ENCODE measurements around the gene KLHL9.

Gene KLHL9

GRCh38 chr9:21331676-21332402, 3.4 kb downstream of the KLHL9 start:
- no peaks in the 10 kb centered on the region for H3K9me3 Mint-ChIP-seq (ENCODE audit: low read depth)
- H3K27me3 Mint-ChIP-seq: no peaks in the 10 kb centered on the region
- peak overlapping the region; percentile 96 for H3K4me3 Mint-ChIP-seq
- peaks cover 84% of the 10 kb centered on the region for H3K4me1 Mint-ChIP-seq (ENCODE audit: low read depth)
- peak overlapping the region; percentile 68 for H3K27ac Mint-ChIP-seq
- peaks cover 17% of the 10 kb centered on the region for H3K36me3 Mint-ChIP-seq

DNA sequence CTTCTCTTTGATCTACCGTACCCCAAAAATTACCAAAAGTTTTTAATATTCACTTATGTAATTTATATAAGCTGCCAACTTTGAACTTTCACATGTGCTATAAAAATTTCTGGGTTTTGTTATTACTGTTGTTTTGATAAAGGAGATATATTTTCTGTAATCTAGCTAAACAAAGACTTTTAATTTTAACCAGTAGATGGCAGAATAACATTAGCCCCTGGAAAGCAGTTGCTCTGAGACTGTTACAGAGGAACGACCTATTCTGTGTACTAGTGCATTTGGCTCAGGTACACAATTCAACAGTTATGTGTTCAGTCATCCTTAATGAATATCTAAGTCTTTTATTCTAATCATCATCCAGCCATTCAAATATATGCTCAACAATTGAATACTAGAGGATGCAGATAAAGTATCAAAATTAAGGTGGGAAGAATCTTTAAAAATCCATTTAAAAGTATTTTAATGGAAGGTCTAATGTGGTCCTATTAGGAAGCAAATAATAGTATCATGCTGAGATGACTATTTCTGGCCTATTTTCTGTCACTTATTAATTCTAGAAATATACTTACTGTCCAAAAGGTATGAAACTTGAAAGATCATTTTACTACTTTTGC, 8.6 kb downstream of the KLHL9 start:
- Mint-ChIP-seq H3K9me3 (ENCODE audit: low read depth) (no peaks in the 10 kb centered on the region), H3K27me3 (no peaks in the 10 kb centered on the region), H3K27ac (no peak overlapping the region), H3K36me3 (peaks cover 3% of the 10 kb centered on the region), H3K4me1 (ENCODE audit: low read depth) (peaks cover 59% of the 10 kb centered on the region), H3K4me3 (no peak overlapping the region)

DNA sequence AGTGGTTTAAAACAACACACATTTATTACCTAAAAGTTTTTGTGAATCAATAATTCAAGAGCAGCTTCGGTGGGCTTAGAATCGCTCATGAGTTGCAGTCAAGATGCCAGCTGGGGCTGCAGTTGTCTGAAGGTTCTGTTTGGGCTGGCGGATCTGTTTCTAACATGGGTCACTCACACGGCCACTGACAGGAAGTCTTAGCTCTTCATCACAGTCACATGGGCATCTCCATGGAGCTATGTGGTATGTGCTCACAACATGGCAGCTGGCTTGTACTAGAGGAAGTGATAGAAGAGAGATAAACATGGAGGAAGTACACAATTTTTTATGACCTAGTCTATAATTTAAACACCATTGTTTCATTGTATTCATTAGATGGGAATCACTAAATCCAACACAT, 11.2 kb downstream of the KLHL9 start:
- H3K27me3 Mint-ChIP-seq: no peaks in the 10 kb centered on the region
- H3K4me1 Mint-ChIP-seq (ENCODE audit: low read depth): peaks cover 38% of the 10 kb centered on the region
- peaks cover 3% of the 10 kb centered on the region for H3K36me3 Mint-ChIP-seq
- no peaks in the 10 kb centered on the region for H3K9me3 Mint-ChIP-seq (ENCODE audit: low read depth)
- H3K27ac Mint-ChIP-seq: peak overlapping the region; percentile 5
- H3K4me3 Mint-ChIP-seq: no peak overlapping the region

DNA sequence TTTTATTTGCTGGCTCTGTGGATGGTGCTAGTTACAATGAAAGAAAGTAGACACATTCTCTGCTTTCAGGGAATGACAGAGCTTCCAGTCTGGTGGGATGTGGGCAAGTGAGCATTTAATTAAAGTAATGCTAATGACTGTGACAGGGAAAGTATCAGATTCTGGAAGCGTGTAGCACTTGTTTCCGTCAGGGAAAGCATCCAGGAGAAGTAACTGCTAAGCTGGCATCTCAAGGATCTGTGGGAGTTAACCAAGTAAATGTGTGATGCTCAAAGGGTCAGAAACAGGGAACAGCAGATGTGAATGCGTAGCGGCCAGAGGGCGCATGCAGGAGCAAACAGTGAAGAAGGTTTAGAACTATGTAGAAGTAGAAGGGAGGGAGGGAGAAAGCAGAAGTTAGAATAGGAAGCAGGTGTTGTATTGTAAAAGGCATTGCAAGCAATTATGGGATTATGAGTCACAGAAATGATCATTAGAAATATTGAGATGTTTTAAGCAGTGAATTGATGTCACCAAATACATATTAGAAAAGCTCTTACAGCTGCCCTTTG, 12.2 kb downstream of the KLHL9 start:
- Mint-ChIP-seq H3K27me3 (no peaks in the 10 kb centered on the region), H3K9me3 (ENCODE audit: low read depth) (no peaks in the 10 kb centered on the region), H3K4me1 (ENCODE audit: low read depth) (peaks cover 29% of the 10 kb centered on the region), H3K36me3 (peaks cover 3% of the 10 kb centered on the region), H3K4me3 (no peak overlapping the region), H3K27ac (peak overlapping the region; percentile 10)

GRCh38 chr9:21320465-21320864, 14.7 kb downstream of the KLHL9 start:
- H3K9me3 Mint-ChIP-seq (ENCODE audit: low read depth): no peaks in the 10 kb centered on the region
- no peaks in the 10 kb centered on the region for H3K27me3 Mint-ChIP-seq
- H3K4me1 Mint-ChIP-seq (ENCODE audit: low read depth): peaks cover 10% of the 10 kb centered on the region
- H3K4me3 Mint-ChIP-seq: no peak overlapping the region
- peaks cover 3% of the 10 kb centered on the region for H3K36me3 Mint-ChIP-seq
- H3K27ac Mint-ChIP-seq: no peak overlapping the region

- H3K36me3 Mint-ChIP-seq: no peaks in the 10 kb centered on the region
- peaks cover 2% of the 10 kb centered on the region for H3K4me1 Mint-ChIP-seq (ENCODE audit: low read depth)
- no peak overlapping the region for H3K4me3 Mint-ChIP-seq
- H3K27ac Mint-ChIP-seq: no peak overlapping the region
- no peaks in the 10 kb centered on the region for H3K9me3 Mint-ChIP-seq (ENCODE audit: low read depth)
- H3K27me3 Mint-ChIP-seq: no peaks in the 10 kb centered on the region
These were observed 17.0 kb downstream of the KLHL9 start for GRCh38 chr9:21317956-21318923.

- no peaks in the 10 kb centered on the region for H3K36me3 Mint-ChIP-seq
- peaks cover 2% of the 10 kb centered on the region for H3K4me1 Mint-ChIP-seq (ENCODE audit: low read depth)
- H3K27ac Mint-ChIP-seq: no peak overlapping the region
- no peaks in the 10 kb centered on the region for H3K27me3 Mint-ChIP-seq
- no peak overlapping the region for H3K4me3 Mint-ChIP-seq
- no peaks in the 10 kb centered on the region for H3K9me3 Mint-ChIP-seq (ENCODE audit: low read depth)
These were observed 18.3 kb downstream of the KLHL9 start for GRCh38 chr9:21316860-21317259.

DNA sequence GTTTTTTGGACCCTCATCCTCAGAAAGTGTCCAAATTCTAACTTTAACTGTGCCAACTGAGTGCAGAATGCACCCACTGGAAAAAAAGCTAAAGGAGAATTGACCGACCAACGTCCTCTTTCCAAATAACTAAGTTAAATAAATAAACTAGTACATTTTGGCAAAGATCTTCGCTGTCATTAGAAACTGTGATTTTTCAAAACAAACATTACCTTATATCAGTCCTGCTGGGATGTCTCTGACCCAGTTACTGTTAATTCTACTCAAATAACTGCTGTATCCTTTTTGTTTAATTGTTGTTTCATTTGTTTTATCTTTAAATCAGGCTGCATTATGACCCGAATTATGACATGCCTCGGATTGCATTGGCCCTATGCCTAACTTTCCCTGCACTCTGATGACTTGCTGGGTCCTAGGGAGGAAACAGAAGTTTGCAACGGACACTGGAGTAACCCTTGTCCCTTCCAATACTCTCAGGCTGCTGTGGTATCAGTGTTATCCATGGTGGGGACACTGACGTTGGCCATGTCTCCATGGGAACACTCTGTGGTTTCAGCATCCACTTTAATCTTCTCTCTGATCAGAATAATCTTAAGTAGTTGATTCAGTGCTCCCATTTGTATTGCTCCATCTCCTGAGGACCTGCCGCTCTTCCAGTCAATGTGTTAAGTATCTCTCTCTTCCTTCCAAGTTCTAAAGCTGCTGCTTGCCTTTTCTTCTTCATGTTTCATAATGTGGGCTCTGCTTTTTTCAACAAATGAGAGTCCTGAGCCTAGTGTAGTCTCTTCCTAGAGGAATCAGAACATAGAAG, 19.0 kb downstream of the KLHL9 start:
- Mint-ChIP-seq H3K36me3 (no peaks in the 10 kb centered on the region), H3K27ac (no peak overlapping the region), H3K9me3 (ENCODE audit: low read depth) (no peaks in the 10 kb centered on the region), H3K4me1 (ENCODE audit: low read depth) (peaks cover 2% of the 10 kb centered on the region), H3K27me3 (no peaks in the 10 kb centered on the region), H3K4me3 (no peak overlapping the region)

- Mint-ChIP-seq H3K4me3 (no peak overlapping the region), H3K36me3 (peaks cover 2% of the 10 kb centered on the region)
These were observed 21.1 kb downstream of the KLHL9 start for GRCh38 chr9:21314152-21314551.

DNA sequence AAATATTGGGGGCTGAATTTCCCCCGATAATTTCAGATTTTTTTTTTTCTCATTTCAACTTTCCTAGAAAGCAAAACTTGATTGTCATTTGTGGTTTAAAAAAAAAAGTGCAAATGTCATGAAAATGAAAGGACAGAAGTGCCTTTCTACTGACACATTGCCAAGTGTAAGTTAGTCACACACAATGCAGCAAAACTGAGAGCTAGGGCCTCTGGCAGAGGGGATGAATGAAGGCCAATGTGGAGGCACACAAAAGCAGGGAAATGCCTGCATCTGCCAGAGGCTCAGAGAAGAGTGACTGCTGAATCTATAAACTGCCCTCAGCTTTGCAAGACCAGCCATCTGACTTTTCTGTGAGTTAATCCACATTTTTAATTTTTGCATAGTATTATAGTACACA, 23.3 kb downstream of the KLHL9 start:
- no peak overlapping the region for H3K27ac Mint-ChIP-seq
- peaks cover 2% of the 10 kb centered on the region for H3K36me3 Mint-ChIP-seq
- no peaks in the 10 kb centered on the region for H3K4me1 Mint-ChIP-seq (ENCODE audit: low read depth)
- H3K9me3 Mint-ChIP-seq (ENCODE audit: low read depth): no peaks in the 10 kb centered on the region
- no peak overlapping the region for H3K4me3 Mint-ChIP-seq
- peaks cover 4% of the 10 kb centered on the region for H3K27me3 Mint-ChIP-seq

More at GRCh38 chr9:21314152-21314551, 21.1 kb downstream of the KLHL9 start:
- no peak overlapping the region for H3K27ac Mint-ChIP-seq
- H3K27me3 Mint-ChIP-seq: peaks cover 3% of the 10 kb centered on the region
- H3K4me1 Mint-ChIP-seq (ENCODE audit: low read depth): no peaks in the 10 kb centered on the region
- no peaks in the 10 kb centered on the region for H3K9me3 Mint-ChIP-seq (ENCODE audit: low read depth)

DNA sequence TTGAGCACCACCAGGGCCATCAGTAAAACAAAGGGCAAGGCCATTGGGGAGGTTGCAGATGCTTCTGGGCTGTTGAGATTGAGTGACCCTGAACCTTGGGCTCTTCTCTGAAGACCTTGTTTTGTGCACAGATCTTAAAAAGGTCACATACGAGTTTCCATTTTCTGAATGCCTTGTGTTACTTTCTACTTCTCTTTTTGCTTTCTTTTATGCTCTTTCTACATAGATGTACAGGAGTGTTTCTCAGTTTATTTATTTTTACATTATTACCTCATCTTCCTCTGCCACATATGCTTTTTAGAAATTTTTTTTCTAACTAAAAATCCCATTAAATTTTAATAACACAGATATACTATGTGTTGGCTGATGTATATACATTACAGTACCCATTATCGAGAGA, 30.0 kb downstream of the KLHL9 start, which contains the start of gene IFNA5:
Gene IFNA5, minus strand, starts transcription at position 101 of the 400 bp plus-strand sequence. Its CDS starts 57 bp downstream, at position 44.
- Mint-ChIP-seq H3K27ac (no peak within 1 kb of the TSS), H3K36me3 (peaks cover 2% of the 10 kb centered on the region), H3K9me3 (ENCODE audit: low read depth) (no peaks in the 10 kb centered on the region), H3K4me1 (ENCODE audit: low read depth) (no peaks in the 10 kb centered on the region), H3K4me3 (no peak within 1 kb of the TSS), H3K27me3 (peaks cover 36% of the 10 kb centered on the region)

GRCh38 chr9:21295992-21296391, 39.2 kb downstream of the KLHL9 start:
- H3K4me3 Mint-ChIP-seq: no peak overlapping the region
- H3K36me3 Mint-ChIP-seq: no peaks in the 10 kb centered on the region
- peaks cover 16% of the 10 kb centered on the region for H3K27me3 Mint-ChIP-seq
- no peaks in the 10 kb centered on the region for H3K9me3 Mint-ChIP-seq (ENCODE audit: low read depth)
- peaks cover 10% of the 10 kb centered on the region for H3K4me1 Mint-ChIP-seq (ENCODE audit: low read depth)
- H3K27ac Mint-ChIP-seq: no peak overlapping the region

DNA sequence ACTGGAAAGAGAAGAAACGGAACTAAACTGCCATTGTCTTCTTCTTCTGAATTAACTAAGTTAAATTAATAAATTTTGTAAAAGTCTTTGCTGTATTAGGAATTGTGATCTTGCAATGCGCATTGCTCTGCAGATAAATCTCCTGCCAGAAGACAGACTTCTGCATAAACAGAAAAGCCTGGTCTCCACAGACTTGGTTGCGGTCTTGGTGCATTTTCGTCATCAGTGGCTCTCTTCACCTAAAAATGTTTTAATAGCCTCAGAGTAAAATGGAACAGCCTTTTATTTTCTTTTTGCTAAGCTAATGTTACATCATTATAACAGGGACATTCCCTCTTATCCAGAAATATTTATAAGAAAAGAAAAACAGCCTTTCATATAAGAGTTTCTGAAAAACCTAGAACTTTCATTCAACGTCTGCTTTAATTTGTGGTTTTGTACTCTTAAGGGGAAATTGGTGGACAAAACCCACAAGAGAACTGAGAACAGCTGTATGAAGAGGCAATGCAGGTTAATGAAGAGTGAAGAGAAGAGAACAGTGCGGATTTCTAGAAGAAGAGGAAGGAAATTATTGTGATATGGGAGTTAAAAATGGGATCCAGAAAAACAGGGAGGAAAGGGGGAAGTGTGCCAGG, 40.2 kb downstream of the KLHL9 start:
- H3K27ac Mint-ChIP-seq: no peak overlapping the region
- H3K36me3 Mint-ChIP-seq: no peaks in the 10 kb centered on the region
- peaks cover 10% of the 10 kb centered on the region for H3K4me1 Mint-ChIP-seq (ENCODE audit: low read depth)
- H3K9me3 Mint-ChIP-seq (ENCODE audit: low read depth): no peaks in the 10 kb centered on the region
- H3K4me3 Mint-ChIP-seq: no peak overlapping the region
- H3K27me3 Mint-ChIP-seq: peaks cover 9% of the 10 kb centered on the region

DNA sequence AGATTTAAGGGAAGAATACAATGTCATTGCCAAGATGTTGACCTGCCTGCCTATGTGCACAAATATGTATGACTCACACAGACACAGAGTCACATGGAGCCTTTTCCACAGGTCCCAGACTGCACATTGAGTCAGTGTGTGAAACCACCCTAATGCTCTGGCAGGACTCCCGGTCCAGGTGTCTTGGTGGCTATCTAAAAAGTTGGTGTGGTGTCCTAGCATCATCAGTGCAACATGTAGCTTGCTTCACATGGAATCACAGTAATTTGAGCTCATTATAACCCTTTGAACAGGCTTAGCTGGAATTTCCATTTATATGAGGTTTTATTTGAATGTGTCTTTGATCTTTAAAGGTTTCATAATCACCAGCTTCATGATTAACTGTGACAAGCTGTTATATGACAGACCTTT, 40.8 kb downstream of the KLHL9 start:
- H3K9me3 Mint-ChIP-seq (ENCODE audit: low read depth): no peaks in the 10 kb centered on the region
- no peak overlapping the region for H3K27ac Mint-ChIP-seq
- peaks cover 9% of the 10 kb centered on the region for H3K27me3 Mint-ChIP-seq
- H3K4me3 Mint-ChIP-seq: no peak overlapping the region
- peaks cover 10% of the 10 kb centered on the region for H3K4me1 Mint-ChIP-seq (ENCODE audit: low read depth)
- H3K36me3 Mint-ChIP-seq: no peaks in the 10 kb centered on the region
